DND-41 (cell line): ENCODE measurements around the gene PBX4.

ENCODE experiments used
- EZH2 ChIP-seq: IDR thresholded peaks from 3 replicates; pipeline ENCODE4 v1.6.1; 2012; ENCODE audit warnings: borderline replicate concordance, low read depth, mild to moderate bottlenecking, moderate library complexity, low read length, inconsistent platforms; ENCODE audit not compliant: severe bottlenecking
- TF ChIP-seq, protein P1 (sequence below): IDR thresholded peaks from 2 replicates; pipeline ENCODE4 v1.5.1; 2012; ENCODE audit warnings: borderline replicate concordance, low read length, moderate library complexity, mild to moderate bottlenecking; ENCODE audit not compliant: poor library complexity, severe bottlenecking; ENCODE audit errors: extremely low read depth

- TF ChIP-seq, protein P1, sequence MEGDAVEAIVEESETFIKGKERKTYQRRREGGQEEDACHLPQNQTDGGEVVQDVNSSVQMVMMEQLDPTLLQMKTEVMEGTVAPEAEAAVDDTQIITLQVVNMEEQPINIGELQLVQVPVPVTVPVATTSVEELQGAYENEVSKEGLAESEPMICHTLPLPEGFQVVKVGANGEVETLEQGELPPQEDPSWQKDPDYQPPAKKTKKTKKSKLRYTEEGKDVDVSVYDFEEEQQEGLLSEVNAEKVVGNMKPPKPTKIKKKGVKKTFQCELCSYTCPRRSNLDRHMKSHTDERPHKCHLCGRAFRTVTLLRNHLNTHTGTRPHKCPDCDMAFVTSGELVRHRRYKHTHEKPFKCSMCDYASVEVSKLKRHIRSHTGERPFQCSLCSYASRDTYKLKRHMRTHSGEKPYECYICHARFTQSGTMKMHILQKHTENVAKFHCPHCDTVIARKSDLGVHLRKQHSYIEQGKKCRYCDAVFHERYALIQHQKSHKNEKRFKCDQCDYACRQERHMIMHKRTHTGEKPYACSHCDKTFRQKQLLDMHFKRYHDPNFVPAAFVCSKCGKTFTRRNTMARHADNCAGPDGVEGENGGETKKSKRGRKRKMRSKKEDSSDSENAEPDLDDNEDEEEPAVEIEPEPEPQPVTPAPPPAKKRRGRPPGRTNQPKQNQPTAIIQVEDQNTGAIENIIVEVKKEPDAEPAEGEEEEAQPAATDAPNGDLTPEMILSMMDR = no peak
- TF ChIP-seq EZH2 = no peak
Measured at GRCh38 chr19:19613506-19613905, 5.0 kb downstream of the PBX4 start.
